Measurements from ENCODE around the gene MRPL1. TPM values are rescaled to one million over a fixed set of nuclear protein-coding genes. Genes with fewer than 3 reads are reported as not detected.
A peak's percentile ranks its signal among the peaks of the same experiment; 100 is the strongest.
"Not testable (repeated sequence)": the region's sequence is repeated elsewhere in the genome, so short reads cannot be mapped to it uniquely, and the experiment has no call there.

The MRPL1 gene
- polyA plus RNA-seq, 1 experiment = 49.9 TPM

DNA sequence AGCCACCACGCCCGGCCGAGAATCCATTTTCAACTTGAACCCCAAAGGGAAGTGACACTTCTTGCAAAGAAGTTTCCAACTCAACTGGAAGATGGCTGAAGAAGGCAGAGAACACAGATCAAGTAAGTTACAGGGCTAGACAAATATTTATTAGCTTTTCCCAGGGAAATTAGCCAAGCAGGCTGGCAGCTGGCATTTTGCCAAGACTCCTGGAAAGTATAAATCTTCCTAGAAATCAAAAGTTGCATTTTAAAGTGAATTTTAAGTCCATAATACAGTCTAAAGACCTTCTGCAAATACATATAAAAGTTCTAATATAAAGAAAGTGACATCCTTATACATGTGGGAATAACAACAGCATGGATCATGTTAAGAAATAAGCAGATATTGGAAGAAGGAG is 3.4 kb upstream of the MRPL1 start:
- peaks cover 3% of the 10 kb centered on the region for H3K27me3 ChIP-seq (ENCODE audit: control insufficient read depth, insufficient read depth, low read length)
- no peak overlapping the region for H3K4me3 ChIP-seq (ENCODE audit: low read depth, low read length)
- no peak overlapping the region for H3K27ac ChIP-seq (ENCODE audit: low read depth, low read length)
- ChIA-PET POLR2A (no interaction called here), CTCF (no interaction called here)
- no peaks in the 10 kb centered on the region for H3K9me3 ChIP-seq (ENCODE audit: control insufficient read depth, insufficient read depth, low read length)
- TF ChIP-seq, protein P1, sequence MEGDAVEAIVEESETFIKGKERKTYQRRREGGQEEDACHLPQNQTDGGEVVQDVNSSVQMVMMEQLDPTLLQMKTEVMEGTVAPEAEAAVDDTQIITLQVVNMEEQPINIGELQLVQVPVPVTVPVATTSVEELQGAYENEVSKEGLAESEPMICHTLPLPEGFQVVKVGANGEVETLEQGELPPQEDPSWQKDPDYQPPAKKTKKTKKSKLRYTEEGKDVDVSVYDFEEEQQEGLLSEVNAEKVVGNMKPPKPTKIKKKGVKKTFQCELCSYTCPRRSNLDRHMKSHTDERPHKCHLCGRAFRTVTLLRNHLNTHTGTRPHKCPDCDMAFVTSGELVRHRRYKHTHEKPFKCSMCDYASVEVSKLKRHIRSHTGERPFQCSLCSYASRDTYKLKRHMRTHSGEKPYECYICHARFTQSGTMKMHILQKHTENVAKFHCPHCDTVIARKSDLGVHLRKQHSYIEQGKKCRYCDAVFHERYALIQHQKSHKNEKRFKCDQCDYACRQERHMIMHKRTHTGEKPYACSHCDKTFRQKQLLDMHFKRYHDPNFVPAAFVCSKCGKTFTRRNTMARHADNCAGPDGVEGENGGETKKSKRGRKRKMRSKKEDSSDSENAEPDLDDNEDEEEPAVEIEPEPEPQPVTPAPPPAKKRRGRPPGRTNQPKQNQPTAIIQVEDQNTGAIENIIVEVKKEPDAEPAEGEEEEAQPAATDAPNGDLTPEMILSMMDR (IDR thresholded peaks at IDR 0.05; ENCODE audit: low read depth, low read length) = no peak
- DNase-seq (ENCODE audit: low read depth, low spot score) = no peak

DNA sequence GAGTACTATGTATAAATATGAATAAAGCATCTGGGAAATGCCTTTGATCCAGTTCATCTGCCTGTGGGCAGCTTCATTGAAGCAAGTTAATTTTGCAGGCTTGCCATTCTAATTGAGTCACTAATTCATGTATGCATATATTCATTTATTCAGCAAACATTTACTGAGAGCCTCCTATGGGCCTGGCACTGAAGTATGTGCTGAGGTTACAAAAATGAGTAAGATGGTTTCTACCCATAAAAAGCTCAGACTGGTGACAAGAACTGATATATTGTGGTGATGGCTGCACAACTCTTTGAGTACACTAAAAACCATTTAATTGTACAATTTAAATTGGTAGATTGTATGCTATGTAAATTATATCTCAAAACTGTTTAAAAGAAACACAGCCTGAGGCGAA is 1.1 kb upstream of the MRPL1 start:
- ChIA-PET CTCF (interaction anchor here (0.6 to 2.0 kb wide), 6 partner anchors 10 to 260 kb away, joined by 3 to 8 read pairs (median 5); no protein-coding TSS in a partner anchor), POLR2A (interaction anchor here (1.5 to 2.0 kb wide), 2 partner anchors 43 to 71 kb away, joined by 3 to 17 read pairs; partner anchors contain the start of gene CNOT6L)
- peak overlapping the region; percentile 93; the same call in 1 of the 2 replicates for H3K4me3 ChIP-seq (ENCODE audit: low read depth, low read length)
- no peaks in the 10 kb centered on the region for H3K9me3 ChIP-seq (ENCODE audit: control insufficient read depth, insufficient read depth, low read length)
- TF ChIP-seq, protein P1 (IDR thresholded peaks at IDR 0.05; ENCODE audit: low read depth, low read length) = no peak
- H3K27ac ChIP-seq (ENCODE audit: low read depth, low read length) = peak overlapping the region; percentile 98
- no peaks in the 10 kb centered on the region for H3K27me3 ChIP-seq (ENCODE audit: control insufficient read depth, insufficient read depth, low read length)
- no peak for DNase-seq (ENCODE audit: low read depth, low spot score)

DNA sequence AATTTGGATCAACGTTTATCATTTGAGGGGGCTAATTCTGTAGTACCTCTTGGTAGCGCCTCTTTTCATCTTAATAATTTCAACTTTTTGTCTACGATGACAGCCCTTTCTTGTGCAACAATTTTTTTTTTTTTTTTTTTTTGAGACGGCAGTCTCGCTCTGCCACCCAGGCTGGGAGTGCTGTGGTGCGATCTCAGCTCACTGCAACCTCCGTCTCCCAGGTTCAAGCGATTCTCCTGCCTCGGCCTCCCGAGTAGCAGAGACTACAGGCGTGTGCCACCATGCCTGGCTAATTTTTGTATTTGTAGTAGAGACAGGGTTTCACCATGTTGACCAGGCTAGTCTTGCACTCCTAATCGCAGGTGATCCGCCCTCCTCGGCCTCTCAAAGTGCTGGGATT is 711 bp downstream of the MRPL1 start:
- not testable (repeated sequence) for H3K27ac ChIP-seq (ENCODE audit: low read depth, low read length)

DNA sequence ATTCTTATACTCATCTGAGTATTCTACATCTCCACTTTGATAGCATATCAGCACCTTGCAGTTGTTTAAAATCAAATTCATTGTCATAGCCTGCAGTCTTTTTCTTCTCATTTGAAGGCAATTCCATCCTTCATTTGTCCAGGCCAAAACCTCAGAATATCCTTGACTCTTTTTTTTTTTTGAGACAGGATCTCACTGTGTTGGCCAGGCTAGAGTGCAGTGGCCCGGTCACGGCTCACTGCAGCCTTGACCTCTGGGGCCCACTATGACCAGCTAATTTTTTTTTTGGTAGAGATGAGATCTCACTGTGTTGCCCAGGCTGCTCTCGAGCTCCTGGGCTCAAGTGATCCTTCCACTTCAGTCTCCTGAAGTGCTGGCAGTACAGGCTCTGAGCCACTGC is 2.6 kb downstream of the MRPL1 start:
- DNase-seq (ENCODE audit: low read depth, low spot score) = no peak
- Histone ChIP-seq H3K9me3 (ENCODE audit: control insufficient read depth, insufficient read depth, low read length) (no peaks in the 10 kb centered on the region), H3K27me3 (ENCODE audit: control insufficient read depth, insufficient read depth, low read length) (no peaks in the 10 kb centered on the region), H3K4me3 (ENCODE audit: low read depth, low read length) (no peak overlapping the region), H3K27ac (ENCODE audit: low read depth, low read length) (no peak overlapping the region)
- CTCF ChIA-PET = no interaction called here
- POLR2A ChIA-PET = no interaction called here
- TF ChIP-seq, protein P1 (IDR thresholded peaks at IDR 0.05; ENCODE audit: low read depth, low read length) = no peak

More for the DNA sequence above, 711 bp downstream of the MRPL1 start:
- H3K27me3 ChIP-seq (ENCODE audit: control insufficient read depth, insufficient read depth, low read length); POLR2A ChIA-PET; H3K9me3 ChIP-seq (ENCODE audit: control insufficient read depth, insufficient read depth, low read length); CTCF ChIA-PET; DNase-seq (ENCODE audit: low read depth, low spot score): not testable (repeated sequence)
- H3K4me3 ChIP-seq (ENCODE audit: low read depth, low read length) = peak overlapping the region; percentile 93

DNA sequence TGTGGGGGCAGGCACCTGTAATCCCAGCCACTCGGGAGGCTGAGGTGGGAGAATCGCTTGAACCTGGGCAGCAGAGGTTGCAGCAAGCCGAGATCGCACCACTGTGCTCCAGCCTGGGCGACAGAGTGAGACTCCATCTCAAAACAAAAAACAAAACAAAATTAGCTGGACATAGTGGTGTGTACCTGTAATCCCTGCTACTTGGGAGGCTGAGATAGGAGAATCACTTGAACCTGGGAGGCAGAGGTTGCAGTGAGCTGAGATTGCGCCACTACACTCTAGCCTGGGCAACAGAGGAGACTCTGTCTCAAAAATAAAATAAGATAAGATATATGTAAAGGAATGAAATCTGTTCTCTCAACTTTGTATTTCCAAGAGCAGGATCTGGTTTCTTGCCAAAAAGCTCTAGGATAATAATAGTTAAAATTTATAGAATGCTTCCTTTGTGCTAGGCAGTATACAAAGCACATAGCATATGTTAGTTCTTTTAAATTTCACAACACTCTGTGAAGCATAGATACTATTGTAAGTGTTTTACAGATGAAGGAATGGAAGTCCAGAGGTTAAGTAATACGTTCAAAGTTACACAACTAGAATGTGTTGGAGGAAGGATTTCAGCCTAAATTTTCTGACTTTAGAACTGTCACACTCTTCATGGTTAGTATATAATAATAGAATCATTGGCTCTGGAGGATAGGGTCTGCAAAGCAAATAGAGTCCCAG is 10.3 kb downstream of the MRPL1 start:
- Histone ChIP-seq H3K27me3 (ENCODE audit: control insufficient read depth, insufficient read depth, low read length) (no peaks in the 10 kb centered on the region), H3K4me3 (ENCODE audit: low read depth, low read length) (no peak overlapping the region), H3K27ac (ENCODE audit: low read depth, low read length) (no peak overlapping the region), H3K9me3 (ENCODE audit: control insufficient read depth, insufficient read depth, low read length) (no peaks in the 10 kb centered on the region)
- CTCF ChIA-PET = no interaction called here
- no peak for DNase-seq (ENCODE audit: low read depth, low spot score)
- TF ChIP-seq, protein P1 (IDR thresholded peaks at IDR 0.05; ENCODE audit: low read depth, low read length) = no peak
- POLR2A ChIA-PET = interaction anchor here (1.3 kb wide), 1 partner anchor 10 kb away, joined by 3 read pairs; the partner anchor contains the start of gene MRPL1
